HepG2 (cell line): ENCODE data around the gene NPAS2. TPM values are rescaled to one million over a fixed set of nuclear protein-coding genes. Genes with fewer than 3 reads are reported as not detected.

Source experiments
- ATAC-seq: fragments of 200-7000 bp; cut with Tn5 transposase; 3 replicates; pipeline ENCODE4 v1.9.1; 2020; ENCODE audit warnings: mild to moderate bottlenecking, moderate library complexity
- BruUV-seq: library from RNA; stranded (reverse); fragments of 400-500 nt; replicated peaks from 2 replicates; lab custom pipeline; 2021; lab: Mats Ljungman, UMichigan
- CTCF ChIA-PET: fragments of 300-600 bp; formaldehyde crosslinking; extraction: SDS; loops from one replicate; lab custom pipeline; 2021; ENCODE audit warnings: low total read pairs, inconsistent platforms, low intra/inter-chr PET ratio; lab: Yijun Ruan, JAX
- POLR2A ChIA-PET: fragments of 350-600 bp; sonication (Branson Sonifier 250); formaldehyde crosslinking; loops from one replicate; lab custom pipeline; 2020; ENCODE audit warnings: antibody characterized with exemption, inconsistent platforms; lab: Yijun Ruan, JAX
- DNase-seq: peaks from one replicate; pipeline ENCODE4 v3.0.0-alpha.2; 2015; ENCODE audit warnings: low spot score
- FAIRE-seq: peaks from 3 replicates; lab custom pipeline; 2011; peaks lifted over from hg19 to GRCh38; lab: Jason Lieb, UNC
- H2AFZ ChIP-seq: one replicate; pipeline ENCODE4 v1.6.1; 2011; ENCODE audit warnings: low read length, inconsistent platforms
- H3K27ac ChIP-seq: fragments of 300-600 bp; 3 replicates; pipeline ENCODE4 v1.8.0; 2011; ENCODE audit warnings: mixed run types, mild to moderate bottlenecking, mixed read lengths, low read length, inconsistent platforms; ENCODE audit not compliant: insufficient read depth; ENCODE audit errors: extremely low read length
- H3K27me3 ChIP-seq, 2 experiments: fragments of 200-600 bp in 1 of 2; 2 replicates in 1 of 2; 3 replicates in 1 of 2; pipeline versions ENCODE4 v1.6.0 to v1.8.0; 2011; ENCODE audit warnings: low read length in 2 of 2, mild to moderate bottlenecking in 2 of 2, moderate library complexity in 2 of 2, inconsistent platforms in 1 of 2; ENCODE audit not compliant: insufficient read depth in 2 of 2, control insufficient read depth in 1 of 2
- H3K36me3 ChIP-seq, 2 experiments: fragments of 200-600 bp in 1 of 2; replicated peaks in 1 of 2; 2 replicates in 1 of 2; 3 replicates in 1 of 2; pipeline versions ENCODE4 v1.5.1 to v1.8.0; 2011; ENCODE audit warnings: low read length in 2 of 2, inconsistent platforms in 1 of 2; ENCODE audit not compliant: insufficient read depth in 2 of 2, control insufficient read depth in 1 of 2
- H3K4me1 ChIP-seq: 2 replicates; pipeline ENCODE4 v1.5.1; 2012; ENCODE audit warnings: low read length, inconsistent platforms; ENCODE audit not compliant: insufficient read depth
- H3K4me2 ChIP-seq: 2 replicates; pipeline ENCODE4 v1.6.0; 2011; ENCODE audit warnings: low read depth, low read length, inconsistent platforms
- H3K4me3 ChIP-seq, 3 experiments: fragments of 200-600 bp in 1 of 3; sonication (generic), shearing (Covaris generic) in 1 of 3; replicated peaks in 1 of 3; 2 replicates each; pipeline ENCODE4 v1.5.1; 2011 to 2016; ENCODE audit warnings: low read length in 3 of 3, inconsistent platforms in 2 of 3, low read depth in 2 of 3, mild to moderate bottlenecking in 2 of 3, control low read depth in 1 of 3, mixed read lengths in 1 of 3; ENCODE audit not compliant: insufficient read depth in 1 of 3
- H3K79me2 ChIP-seq: one replicate; pipeline ENCODE4 v1.6.1; 2011; ENCODE audit warnings: low read length, inconsistent platforms; ENCODE audit not compliant: insufficient read depth
- H3K9ac ChIP-seq: 2 replicates; pipeline ENCODE4 v1.6.0; 2011; ENCODE audit warnings: mild to moderate bottlenecking, low read depth, low read length, inconsistent platforms; ENCODE audit not compliant: insufficient read depth
- H3K9me3 ChIP-seq: 2 replicates; pipeline ENCODE4 v1.5.1; 2012; ENCODE audit warnings: mild to moderate bottlenecking, low read length
- H4K20me1 ChIP-seq: 2 replicates; pipeline ENCODE4 v1.6.0; 2011; ENCODE audit warnings: inconsistent platforms, mild to moderate bottlenecking, low read length, moderate library complexity; ENCODE audit not compliant: insufficient read depth
- BRD4 ChIP-seq: sonication (generic); formaldehyde crosslinking; IDR thresholded peaks from 2 replicates; pipeline ENCODE4 v1.4.0; 2020; ENCODE audit warnings: missing genetic modification reagents
- CBX5 ChIP-seq: sonication (generic); formaldehyde crosslinking; IDR thresholded peaks from 2 replicates; pipeline ENCODE4 v1.4.0; 2020; ENCODE audit warnings: missing genetic modification reagents, borderline replicate concordance
- CTCF ChIP-seq: sonication (generic); formaldehyde crosslinking; IDR thresholded peaks from 2 replicates; pipeline ENCODE4 v1.5.0; 2020; ENCODE audit warnings: mild to moderate bottlenecking, missing genetic modification reagents, moderate library complexity
- KLF16 ChIP-seq, 2 experiments: sonication (generic) in 1 of 2; formaldehyde crosslinking in 1 of 2; IDR thresholded peaks; 2 replicates each; pipeline versions ENCODE4 v1.6.1 to v1.8.0; 2016 to 2023; ENCODE audit warnings: missing genetic modification reagents in 2 of 2, missing compliant biosample characterization in 1 of 2
- MIER2 ChIP-seq: IDR thresholded peaks from 2 replicates; pipeline ENCODE4 v1.6.1; 2016; ENCODE audit warnings: missing biosample characterization, missing genetic modification reagents
- NRL ChIP-seq: sonication (generic); formaldehyde crosslinking; IDR thresholded peaks from 2 replicates; pipeline ENCODE4 v1.5.0; 2020; ENCODE audit warnings: missing genetic modification reagents, mild to moderate bottlenecking, moderate library complexity, borderline replicate concordance
- PTBP1 ChIP-seq: fragments of 200-400 bp; formaldehyde crosslinking; IDR thresholded peaks from 2 replicates; pipeline ENCODE4 v1.6.1; 2018; ENCODE audit warnings: low read length, low read depth; ENCODE audit not compliant: poor library complexity, severe bottlenecking
- SP4 ChIP-seq: sonication (generic); formaldehyde crosslinking; IDR thresholded peaks from 2 replicates; pipeline ENCODE4 v1.8.1; 2023; ENCODE audit warnings: mild to moderate bottlenecking, missing genetic modification reagents
- STAG1 ChIP-seq: sonication (generic); formaldehyde crosslinking; IDR thresholded peaks from 2 replicates; pipeline ENCODE4 v1.4.0; 2020; ENCODE audit warnings: missing genetic modification reagents
- XRCC5 ChIP-seq: fragments of 200-400 bp; formaldehyde crosslinking; optimal IDR thresholded peaks from 2 replicates; pipeline ENCODE3; 2017; ENCODE audit warnings: mild to moderate bottlenecking, low read length
- ZNF10 ChIP-seq: sonication (generic); formaldehyde crosslinking; IDR thresholded peaks from 2 replicates; pipeline ENCODE4 v1.4.0; 2020; ENCODE audit warnings: mild to moderate bottlenecking, low read depth, missing genetic modification reagents, borderline replicate concordance
- ZNF230 ChIP-seq: sonication (generic); formaldehyde crosslinking; IDR thresholded peaks from 2 replicates; pipeline ENCODE4 v1.4.0; 2020; ENCODE audit warnings: mild to moderate bottlenecking, missing genetic modification reagents
- ZNF382 ChIP-seq: sonication (generic); formaldehyde crosslinking; IDR thresholded peaks from 2 replicates; pipeline ENCODE4 v1.5.0; 2020; ENCODE audit warnings: missing genetic modification reagents, mild to moderate bottlenecking, borderline replicate concordance
- ZNF432 ChIP-seq: sonication (generic); formaldehyde crosslinking; IDR thresholded peaks from 2 replicates; pipeline ENCODE4 v1.5.0; 2020; ENCODE audit warnings: missing genetic modification reagents, mild to moderate bottlenecking, borderline replicate concordance
- ZNF678 ChIP-seq: sonication (generic); formaldehyde crosslinking; IDR thresholded peaks from 2 replicates; pipeline ENCODE4 v1.4.0; 2020; ENCODE audit warnings: mild to moderate bottlenecking, missing genetic modification reagents
- ZSCAN22 ChIP-seq: sonication (generic); formaldehyde crosslinking; IDR thresholded peaks from 2 replicates; pipeline ENCODE4 v1.4.0; 2020; ENCODE audit warnings: mild to moderate bottlenecking, missing genetic modification reagents
- WGBS: methylation state at CpG from one replicate; pipeline ENCODE4 v1.1.6; 2017; ENCODE audit warnings: low lambda C conversion rate; 5-methylcytosine and 5-hydroxymethylcytosine counted together
- in situ Hi-C: cut with HindIII; loops from 2 replicates; pipeline ENCODE4 v1.10.0; 2017; ENCODE audit warnings: low pct_unique_long_range_greater_than_20kb; ENCODE audit not compliant: extremely low pct_ligation_motif_present
- intact Hi-C: fragments of 100-400 bp; cut with micrococcal nuclease; formaldehyde crosslinking; loops from one replicate; pipeline ENCODE4 v1.10.0; 2022; ENCODE audit not compliant: unreplicated experiment
- polyA plus RNA-seq, 8 experiments: library from polyadenylated mRNA; depleted of rRNA in 3 of 8; stranded (reverse) in 7 of 8; unstranded in 1 of 8; fragments of >200 nt; fragmentation: Illumina TruSeq in 4 of 8; extraction: Trizol in 4 of 8; gene quantifications; 2 replicates each; pipeline versions ENCODE4 v1.2.1 to v1.2.3, GENCODE V29; 2011 to 2016; ENCODE audit warnings: low read depth in 4 of 8, missing spikeins in 1 of 8, mixed read lengths in 1 of 8; ENCODE audit not compliant: insufficient read depth in 1 of 8
- total RNA-seq, 5 experiments: library from RNA; depleted of rRNA; stranded (reverse); fragments of >200 nt; fragmentation: Illumina TruSeq; extraction: Trizol; gene quantifications; 2 replicates each; pipeline ENCODE4 v1.2.3, GENCODE V29; 2016; ENCODE audit warnings: low read depth in 1 of 5

NPAS2 gene
- total and polyA plus RNA-seq, 2 of the 13 experiments (the other 11 are each of a cell fraction or from before 2014, with no cell fraction given): 14.8 to 37.5 TPM

- Histone ChIP-seq H3K9ac (no peak overlapping the region), H3K36me3 (peaks cover 9 to 23% of the 10 kb centered on the region in 2 experiments; a peak in 4 of 5 replicates), H3K79me2 (no peaks in the 10 kb centered on the region), H4K20me1 (no peaks in the 10 kb centered on the region), H3K4me1 (no peaks in the 10 kb centered on the region), H3K27me3 (no peaks in the 10 kb centered on the region), H3K27ac (no peak overlapping the region), H3K4me2 (no peak overlapping the region), H3K4me3 (no peak overlapping the region), H3K9me3 (no peaks in the 10 kb centered on the region), H2AFZ (no peak overlapping the region)
- POLR2A ChIA-PET: no interaction called here
- no peak for FAIRE-seq
- no peak for DNase-seq
- no peak for TF ChIP-seq ZNF382 (CRISPR knock-in tag)
- TF ChIP-seq MIER2 (CRISPR knock-in tag): no peak
- TF ChIP-seq PTBP1: no peak
- TF ChIP-seq SP4: no peak
- TF ChIP-seq NRL: no peak
- TF ChIP-seq CBX5 (CRISPR knock-in tag): no peak
- TF ChIP-seq ZNF10 (CRISPR knock-in tag): no peak
- TF ChIP-seq XRCC5: no peak
- no peak for TF ChIP-seq ZSCAN22 (CRISPR knock-in tag)
- TF ChIP-seq KLF16 (CRISPR knock-in tag; IDR thresholded peaks at IDR 0.05): no peak
- no peak for TF ChIP-seq CTCF (CRISPR knock-in tag)
- no peak for TF ChIP-seq ZNF432 (CRISPR knock-in tag)
- no peak for TF ChIP-seq ZNF230 (CRISPR knock-in tag)
- TF ChIP-seq BRD4: no peak
- TF ChIP-seq STAG1 (CRISPR knock-in tag): no peak
- no peak for TF ChIP-seq ZNF678 (CRISPR knock-in tag)
- intact Hi-C loops (no loop called here), in situ Hi-C loops (no loop called here)
- CTCF ChIA-PET: no interaction called here
- WGBS: 88% methylated on average over 6 of the region's 6 CpGs
- BruUV-seq: no TSS peak
- ATAC-seq: no peak
These were observed 139.4 kb downstream of the NPAS2 start for GRCh38 chr2:100959225-100959880.
